GM19452 (cell line): Measurements from ENCODE around the gene ARL3.
"Not testable (repeated sequence)": the region's sequence is repeated elsewhere in the genome, so short reads cannot be mapped to it uniquely, and the experiment has no call there.

Experiments
- ATAC-seq: cut with Tn5 transposase; IDR thresholded peaks from one replicate; pipeline ENCODE4 v1.9.1; 2021; ENCODE audit not compliant: unreplicated experiment

The ARL3 gene

GRCh38 chr10:102713814-102714620, at the start of gene ARL3:
TSS of gene ARL3 (minus strand) at chr10:102714397. CDS start at chr10:102714275, 122 bp downstream.
- ATAC-seq, result peak; percentile 85

GRCh38 chr10:102763037-102763607, 48.9 kb upstream of the ARL3 start:
- ATAC-seq, result no peak

GRCh38 chr10:102762401-102763015, 48.3 kb upstream of the ARL3 start:
- no peak for ATAC-seq

GRCh38 chr10:102761981-102762380, 47.8 kb upstream of the ARL3 start:
- no peak for ATAC-seq

- no peak for ATAC-seq
These were observed 45.5 kb upstream of the ARL3 start for GRCh38 chr10:102759497-102760210.

GRCh38 chr10:102758933-102759262, 44.7 kb upstream of the ARL3 start:
- not testable (repeated sequence) for ATAC-seq

GRCh38 chr10:102758240-102758932, 44.2 kb upstream of the ARL3 start:
- no peak for ATAC-seq

GRCh38 chr10:102757323-102757722, 43.1 kb upstream of the ARL3 start:
- ATAC-seq, result no peak

- ATAC-seq, result no peak
These were observed 39.5 kb upstream of the ARL3 start for GRCh38 chr10:102753718-102754117.

GRCh38 chr10:102752934-102753664, 38.9 kb upstream of the ARL3 start:
- no peak for ATAC-seq

GRCh38 chr10:102752266-102752930, 38.2 kb upstream of the ARL3 start:
- ATAC-seq, result no peak

GRCh38 chr10:102745157-102745556, 31.0 kb upstream of the ARL3 start:
- ATAC-seq, result no peak

- ATAC-seq, result no peak
These were observed 30.3 kb upstream of the ARL3 start for GRCh38 chr10:102744374-102745051.

- peak; percentile 92 for ATAC-seq
These were observed 29.6 kb upstream of the ARL3 start, which contains the start of gene WBP1L for GRCh38 chr10:102743588-102744373. TSS of gene WBP1L (plus strand) at chr10:102743948. CDS start at chr10:102744054, 106 bp downstream.

- ATAC-seq, result no peak
These were observed 28.9 kb upstream of the ARL3 start for GRCh38 chr10:102743078-102743587.

GRCh38 chr10:102742313-102742712, 28.1 kb upstream of the ARL3 start:
- not testable (repeated sequence) for ATAC-seq

- no peak for ATAC-seq
These were observed 27.6 kb upstream of the ARL3 start for GRCh38 chr10:102741726-102742237.

- ATAC-seq, result no peak
These were observed 26.0 kb upstream of the ARL3 start for GRCh38 chr10:102740229-102740628.
